Mucosa of stomach (tissue), 1 donor: ENCODE data around the gene OLA1.

Experiments used
- H3K27me3 ChIP-seq: one replicate; pipeline ENCODE4 v1.7.0; 2013; ENCODE audit warnings: mild to moderate bottlenecking, low read length; ENCODE audit not compliant: control insufficient read depth, insufficient read depth
- H3K36me3 ChIP-seq: one replicate; pipeline ENCODE4 v1.7.0; 2013; ENCODE audit warnings: low read length; ENCODE audit not compliant: control insufficient read depth, insufficient read depth
- H3K4me1 ChIP-seq: one replicate; pipeline ENCODE4 v1.7.0; 2013; ENCODE audit warnings: mild to moderate bottlenecking, low read length; ENCODE audit not compliant: control insufficient read depth, insufficient read depth
- H3K4me3 ChIP-seq: one replicate; pipeline ENCODE4 v1.7.0; 2013; ENCODE audit warnings: low read length
- H3K9ac ChIP-seq: one replicate; pipeline ENCODE4 v1.7.0; 2013; ENCODE audit warnings: mild to moderate bottlenecking, low read length, moderate library complexity
- H3K9me3 ChIP-seq: one replicate; pipeline ENCODE4 v1.7.0; 2013; ENCODE audit warnings: mild to moderate bottlenecking, low read length, moderate library complexity; ENCODE audit not compliant: control insufficient read depth
- donor health status: Pancreatic carcinoma.

OLA1 gene

GRCh38 chr2:174138161-174138560 is 110.2 kb downstream of the OLA1 start:
- Histone ChIP-seq H3K36me3 (no peaks in the 10 kb centered on the region), H3K27me3 (no peaks in the 10 kb centered on the region), H3K4me3 (no peak overlapping the region), H3K9me3 (no peaks in the 10 kb centered on the region), H3K9ac (no peak overlapping the region), H3K4me1 (no peaks in the 10 kb centered on the region)

DNA sequence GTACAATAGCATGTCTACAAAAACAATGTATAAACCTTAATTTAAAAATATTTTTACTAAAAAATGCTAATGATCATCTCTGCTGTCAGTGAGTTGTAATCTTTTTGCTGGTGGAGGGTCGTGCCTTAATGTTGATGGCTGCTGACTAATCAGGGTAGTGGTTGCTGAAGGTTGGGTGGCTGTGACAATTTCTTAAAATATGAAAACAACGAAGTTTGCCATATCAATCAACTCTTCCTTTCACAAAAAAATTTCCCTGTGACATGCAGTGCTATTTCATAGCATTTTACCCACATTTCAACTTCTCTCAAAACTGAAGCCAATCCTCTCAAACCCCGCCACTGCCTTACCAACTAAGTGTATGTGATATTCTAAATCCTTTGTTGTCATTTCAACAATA is 112.4 kb downstream of the OLA1 start:
- Histone ChIP-seq H3K36me3 (no peaks in the 10 kb centered on the region), H3K9ac (no peak overlapping the region), H3K4me3 (no peak overlapping the region), H3K4me1 (no peaks in the 10 kb centered on the region), H3K27me3 (no peaks in the 10 kb centered on the region), H3K9me3 (no peaks in the 10 kb centered on the region)

DNA sequence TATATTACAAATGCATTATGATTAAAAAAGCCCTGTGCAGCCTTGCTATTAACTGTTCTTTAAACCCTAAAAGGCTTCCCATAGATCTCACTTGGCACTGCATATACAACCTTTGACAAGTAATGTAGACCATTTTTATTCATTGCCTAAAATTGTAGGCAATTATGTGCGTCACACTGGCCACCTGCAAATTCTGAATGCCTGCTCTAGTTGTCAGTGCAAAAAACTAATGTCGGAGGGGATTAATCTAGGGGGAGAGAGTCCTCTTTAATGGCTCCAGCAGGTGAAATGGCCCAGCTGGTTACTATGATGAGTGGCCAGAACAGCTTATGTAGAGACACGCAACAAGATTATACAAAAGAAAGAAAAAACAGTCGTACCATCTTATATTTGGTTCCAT is 123.2 kb downstream of the OLA1 start:
- Histone ChIP-seq H3K27me3 (no peaks in the 10 kb centered on the region), H3K9ac (no peak overlapping the region), H3K36me3 (no peaks in the 10 kb centered on the region), H3K4me1 (no peaks in the 10 kb centered on the region), H3K4me3 (no peak overlapping the region), H3K9me3 (no peaks in the 10 kb centered on the region)

- no peaks in the 10 kb centered on the region for H3K36me3 ChIP-seq
- H3K9ac ChIP-seq = no peak overlapping the region
- H3K4me3 ChIP-seq = no peak overlapping the region
- H3K9me3 ChIP-seq = no peaks in the 10 kb centered on the region
- no peaks in the 10 kb centered on the region for H3K4me1 ChIP-seq
- no peaks in the 10 kb centered on the region for H3K27me3 ChIP-seq
Measured at GRCh38 chr2:174124181-174124580, 124.2 kb downstream of the OLA1 start.

DNA sequence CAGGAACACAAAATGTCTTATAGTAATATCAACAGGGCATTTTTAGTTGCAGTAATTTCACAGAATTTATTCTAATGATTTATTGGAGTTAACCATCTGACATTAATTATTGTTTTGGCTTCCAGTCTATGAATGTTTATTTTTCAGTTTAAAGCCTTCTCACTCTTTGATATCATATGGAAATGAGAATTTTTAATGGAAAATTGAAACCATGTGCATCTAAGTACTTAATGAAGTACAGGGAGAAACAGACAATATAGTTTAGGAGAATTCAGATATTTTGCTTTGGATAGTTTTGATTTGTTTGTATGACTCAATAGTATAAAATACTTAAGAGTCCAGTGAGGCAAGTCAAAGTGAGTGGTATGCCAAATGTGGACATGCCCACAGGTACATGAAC is 126.1 kb downstream of the OLA1 start:
- no peak overlapping the region for H3K9ac ChIP-seq
- H3K4me1 ChIP-seq = no peaks in the 10 kb centered on the region
- no peaks in the 10 kb centered on the region for H3K27me3 ChIP-seq
- no peaks in the 10 kb centered on the region for H3K9me3 ChIP-seq
- no peaks in the 10 kb centered on the region for H3K36me3 ChIP-seq
- H3K4me3 ChIP-seq = no peak overlapping the region

DNA sequence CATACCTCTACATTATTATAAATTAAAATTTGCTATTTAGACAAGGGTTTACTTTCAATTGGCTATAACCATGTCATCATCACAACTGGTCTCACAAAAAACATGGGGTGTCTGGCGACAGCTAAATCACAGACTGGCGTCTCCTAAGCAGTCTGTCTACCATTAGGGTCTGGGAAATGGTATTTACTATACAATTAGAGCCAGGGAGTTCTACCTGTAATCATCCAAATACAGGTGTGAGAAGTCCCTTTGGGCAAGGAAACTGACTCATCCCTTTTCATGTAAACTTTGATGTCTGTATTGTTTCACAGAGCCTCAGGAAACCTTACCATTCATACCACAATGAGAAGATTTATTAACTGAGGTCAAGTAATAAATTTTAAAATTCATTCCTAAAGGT is 126.7 kb downstream of the OLA1 start:
- Histone ChIP-seq H3K4me3 (no peak overlapping the region), H3K9me3 (no peaks in the 10 kb centered on the region), H3K4me1 (no peaks in the 10 kb centered on the region)

DNA sequence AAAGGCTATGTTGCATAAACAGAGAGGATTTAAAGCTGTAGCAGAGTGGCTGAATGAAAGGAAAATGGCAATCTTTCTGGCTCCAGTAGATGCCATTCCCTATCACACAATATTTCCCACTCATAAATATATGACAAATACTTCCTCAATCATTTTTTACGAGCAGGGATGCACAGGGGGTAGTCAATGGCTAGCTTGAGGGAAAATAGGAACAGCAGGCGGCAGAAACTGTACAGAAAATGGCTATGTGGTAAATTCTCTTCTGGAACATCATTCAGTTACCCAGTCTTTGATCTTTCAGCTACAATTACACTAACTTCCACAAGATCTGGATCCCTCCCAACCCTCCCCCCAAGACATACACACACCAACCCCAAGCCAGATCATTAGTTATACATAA is 127.2 kb downstream of the OLA1 start:
- no peaks in the 10 kb centered on the region for H3K4me1 ChIP-seq
- H3K27me3 ChIP-seq = no peaks in the 10 kb centered on the region
- H3K4me3 ChIP-seq = no peak overlapping the region
- no peaks in the 10 kb centered on the region for H3K36me3 ChIP-seq
- H3K9me3 ChIP-seq = no peaks in the 10 kb centered on the region
- no peak overlapping the region for H3K9ac ChIP-seq

More for the DNA sequence above, 126.7 kb downstream of the OLA1 start:
- Histone ChIP-seq H3K27me3 (no peaks in the 10 kb centered on the region), H3K9ac (no peak overlapping the region), H3K36me3 (no peaks in the 10 kb centered on the region)

GRCh38 chr2:174120346-174120745 is 128.0 kb downstream of the OLA1 start:
- no peaks in the 10 kb centered on the region for H3K4me1 ChIP-seq
- H3K9ac ChIP-seq = no peak overlapping the region
- no peaks in the 10 kb centered on the region for H3K27me3 ChIP-seq
- H3K9me3 ChIP-seq = no peaks in the 10 kb centered on the region
- no peaks in the 10 kb centered on the region for H3K36me3 ChIP-seq
- no peak overlapping the region for H3K4me3 ChIP-seq

- Histone ChIP-seq H3K36me3 (no peaks in the 10 kb centered on the region), H3K9ac (no peak overlapping the region), H3K4me1 (no peaks in the 10 kb centered on the region), H3K9me3 (no peaks in the 10 kb centered on the region), H3K27me3 (no peaks in the 10 kb centered on the region), H3K4me3 (no peak overlapping the region)
Measured at GRCh38 chr2:174117951-174118930, 130.1 kb downstream of the OLA1 start.

- Histone ChIP-seq H3K27me3 (no peaks in the 10 kb centered on the region), H3K9ac (no peak overlapping the region), H3K4me3 (no peak overlapping the region), H3K9me3 (no peaks in the 10 kb centered on the region), H3K36me3 (no peaks in the 10 kb centered on the region), H3K4me1 (peaks cover 6% of the 10 kb centered on the region)
Measured at GRCh38 chr2:174112073-174112472, 136.3 kb downstream of the OLA1 start.

DNA sequence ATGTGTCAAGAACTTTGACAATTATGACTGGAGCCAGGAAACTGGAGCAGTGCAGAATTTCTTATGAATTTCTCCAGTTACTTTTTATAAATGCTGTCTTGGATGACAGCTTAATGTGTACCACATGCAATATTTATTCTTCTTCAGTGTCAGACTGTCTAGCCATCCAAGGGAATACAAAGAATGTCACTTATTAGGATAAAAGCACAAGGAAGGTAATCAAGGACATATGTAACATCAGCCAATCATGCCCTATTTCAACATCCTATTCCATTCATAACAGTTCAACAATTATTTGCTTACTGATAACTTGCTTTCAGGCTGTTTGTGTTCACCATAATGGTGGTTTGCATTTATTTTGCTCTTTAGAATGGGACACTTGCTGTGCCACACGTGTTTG is 139.8 kb downstream of the OLA1 start:
- Histone ChIP-seq H3K4me1 (peaks cover 6% of the 10 kb centered on the region), H3K9me3 (no peaks in the 10 kb centered on the region), H3K9ac (no peak overlapping the region), H3K27me3 (no peaks in the 10 kb centered on the region), H3K36me3 (no peaks in the 10 kb centered on the region), H3K4me3 (no peak overlapping the region)

- H3K4me3 ChIP-seq = no peak overlapping the region
- no peaks in the 10 kb centered on the region for H3K27me3 ChIP-seq
- H3K36me3 ChIP-seq = no peaks in the 10 kb centered on the region
- no peak overlapping the region for H3K9ac ChIP-seq
- H3K9me3 ChIP-seq = no peaks in the 10 kb centered on the region
- peaks cover 6% of the 10 kb centered on the region for H3K4me1 ChIP-seq
Measured at GRCh38 chr2:174106736-174107135, 141.6 kb downstream of the OLA1 start.
